ENCODE data around the gene RBP2. TPM values are rescaled to one million over a fixed set of nuclear protein-coding genes. Genes with fewer than 3 reads are reported as not detected.

The RBP2 gene
- total RNA-seq, 2 experiments from 2014 or later, result not detected

Other genes starting within 250 kb of the RBP2 start
- 10 to 100 TPM; 39.7 to 41.1 TPM for gene MRPS22, start 132.5 kb downstream of the RBP2 start, total RNA-seq
- 10 to 100 TPM; 82.0 to 87.6 TPM for gene COPB2, start 86.9 kb downstream of the RBP2 start, total RNA-seq
- not detected for gene RBP1, start 63.2 kb upstream of the RBP2 start, total RNA-seq
- gene NMNAT3, start 201.5 kb upstream of the RBP2 start, total RNA-seq, result under 1 TPM; 0.18 to 0.55 TPM